ENCODE data around the gene AANAT.

The AANAT gene

GRCh38 chr17:76477576-76477975 is 10.2 kb downstream of the AANAT start:
- H3K4me3 ChIP-seq (ENCODE audit: control insufficient read depth, low read depth, low read length) = no peak overlapping the region
- DNase-seq (ENCODE audit: low read depth) = no peak
- TF ChIP-seq CTCF (IDR thresholded peaks at IDR 0.05; ENCODE audit: control insufficient read depth, insufficient read depth, low read depth, low read length, missing control alignments) = no peak

GRCh38 chr17:76478097-76478496 is 10.7 kb downstream of the AANAT start:
- no peak for TF ChIP-seq CTCF (IDR thresholded peaks at IDR 0.05; ENCODE audit: control insufficient read depth, insufficient read depth, low read depth, low read length, missing control alignments)

DNA sequence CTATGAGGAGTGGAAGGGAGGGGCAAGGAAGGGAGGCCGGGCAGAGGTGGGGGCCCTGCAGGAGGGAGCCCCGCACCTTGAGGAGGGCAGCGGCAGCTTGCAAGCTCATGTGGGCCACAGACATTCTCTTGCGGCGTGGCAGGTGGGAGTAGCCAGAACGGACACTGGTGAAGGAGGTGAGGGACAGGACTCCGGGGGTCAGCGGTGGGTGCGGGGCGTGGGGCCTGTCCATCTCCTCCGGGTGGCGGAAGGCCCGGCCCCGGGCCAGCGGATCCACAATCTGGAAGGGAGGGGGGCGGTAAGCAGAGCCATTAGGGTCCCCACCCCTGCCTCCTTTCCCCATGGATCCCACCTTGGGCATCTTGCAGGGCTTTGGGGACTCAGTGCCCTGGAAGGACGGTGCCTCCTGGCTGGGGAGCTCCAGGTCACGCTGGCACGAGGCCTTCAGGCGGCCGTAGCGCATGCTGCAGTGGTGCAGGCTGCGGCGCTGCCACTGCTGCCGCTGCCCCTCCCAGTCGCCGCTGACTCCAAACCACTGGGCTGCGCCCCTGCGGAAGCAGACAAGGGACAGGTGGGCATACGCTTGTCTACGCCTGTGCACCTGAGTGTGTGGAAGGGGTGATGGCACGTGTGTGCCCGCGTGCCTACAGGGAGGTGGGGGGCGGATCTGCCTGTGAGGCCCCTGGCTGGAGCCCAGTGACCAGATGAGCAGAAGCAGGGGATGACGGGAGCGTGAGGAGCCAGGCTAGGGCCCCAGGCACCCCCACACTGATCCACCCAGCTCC is 11.5 kb downstream of the AANAT start:
- TF ChIP-seq CTCF (IDR thresholded peaks at IDR 0.05; ENCODE audit: control insufficient read depth, insufficient read depth, low read depth, low read length, missing control alignments) = no peak
- no peak overlapping the region for H3K4me3 ChIP-seq (ENCODE audit: control insufficient read depth, low read depth, low read length)
- no peak for DNase-seq (ENCODE audit: low read depth)

More at GRCh38 chr17:76478097-76478496, 10.7 kb downstream of the AANAT start:
- no peak overlapping the region for H3K4me3 ChIP-seq (ENCODE audit: control insufficient read depth, low read depth, low read length)
- no peak for DNase-seq (ENCODE audit: low read depth)

GRCh38 chr17:76479515-76480060 is 12.2 kb downstream of the AANAT start:
- TF ChIP-seq CTCF (IDR thresholded peaks at IDR 0.05; ENCODE audit: control insufficient read depth, insufficient read depth, low read depth, low read length, missing control alignments) = no peak
- no peak overlapping the region for H3K4me3 ChIP-seq (ENCODE audit: control insufficient read depth, low read depth, low read length)

DNA sequence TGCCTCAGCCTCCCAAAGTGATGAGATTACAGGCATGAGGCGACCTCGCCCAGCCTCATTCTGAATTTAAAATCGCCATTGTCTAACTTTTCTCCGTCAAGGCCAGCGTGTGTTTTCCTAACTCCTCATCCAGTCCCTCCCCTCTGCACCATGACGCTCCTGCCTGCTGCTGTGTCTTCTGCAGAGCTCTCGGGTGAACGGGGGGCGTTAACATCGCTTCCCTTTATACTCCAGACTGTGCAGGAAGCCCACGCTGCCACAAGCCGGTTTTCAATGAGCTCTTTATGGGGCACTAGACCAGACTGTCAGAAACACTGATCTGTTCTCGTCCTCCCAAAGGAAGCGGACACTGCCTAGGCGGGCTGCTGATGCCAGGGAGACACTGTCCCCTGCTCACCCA is 13.2 kb downstream of the AANAT start:
- no peak for TF ChIP-seq CTCF (IDR thresholded peaks at IDR 0.05; ENCODE audit: control insufficient read depth, insufficient read depth, low read depth, low read length, missing control alignments)
- no peak for DNase-seq (ENCODE audit: low read depth)
- no peak overlapping the region for H3K4me3 ChIP-seq (ENCODE audit: control insufficient read depth, low read depth, low read length)

More at GRCh38 chr17:76479515-76480060, 12.2 kb downstream of the AANAT start:
- DNase-seq (ENCODE audit: low read depth) = no peak

DNA sequence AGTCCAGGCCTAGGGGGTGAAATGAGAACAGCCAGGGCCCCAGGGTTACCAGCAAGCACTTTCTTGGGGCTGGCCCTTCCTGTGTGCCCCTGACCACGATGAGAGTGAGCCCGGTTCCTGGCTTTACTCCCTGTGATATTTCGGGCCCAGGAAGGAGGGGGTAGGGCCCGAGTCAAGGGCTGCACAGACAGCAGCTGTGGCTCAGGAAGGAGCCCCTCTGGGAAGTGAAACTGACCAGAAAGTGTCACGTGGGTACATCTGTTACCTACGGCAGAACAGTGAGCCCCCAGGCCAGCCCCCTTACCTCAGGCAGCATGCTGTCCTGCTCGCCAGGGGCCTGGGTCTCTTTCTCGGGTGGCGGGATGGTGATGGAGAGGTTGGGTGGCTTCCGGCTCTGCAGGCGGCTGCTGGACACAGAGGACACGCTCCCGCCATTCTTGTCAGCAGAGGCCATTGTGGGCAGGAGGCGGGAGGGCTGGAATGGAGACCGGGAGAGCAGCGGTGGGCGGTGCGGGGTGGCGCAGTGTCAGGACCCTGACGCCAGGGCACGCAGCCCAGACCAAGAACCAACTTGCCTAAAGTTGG is 13.8 kb downstream of the AANAT start:
- DNase-seq (ENCODE audit: low read depth) = no peak
- no peak for TF ChIP-seq CTCF (IDR thresholded peaks at IDR 0.05; ENCODE audit: control insufficient read depth, insufficient read depth, low read depth, low read length, missing control alignments)
- no peak overlapping the region for H3K4me3 ChIP-seq (ENCODE audit: control insufficient read depth, low read depth, low read length)
